SH-SY5Y (cell line): ENCODE results near the gene IL17A.

Source experiments
- GATA2 ChIP-seq: IDR thresholded peaks from 2 replicates; pipeline ENCODE4 v1.6.1; 2011; ENCODE audit warnings: mild to moderate bottlenecking, low read depth, low read length
- GATA3 ChIP-seq: IDR thresholded peaks from 2 replicates; pipeline ENCODE4 v1.6.1; 2011; ENCODE audit warnings: low read depth, mild to moderate bottlenecking, low read length, moderate library complexity

DNA sequence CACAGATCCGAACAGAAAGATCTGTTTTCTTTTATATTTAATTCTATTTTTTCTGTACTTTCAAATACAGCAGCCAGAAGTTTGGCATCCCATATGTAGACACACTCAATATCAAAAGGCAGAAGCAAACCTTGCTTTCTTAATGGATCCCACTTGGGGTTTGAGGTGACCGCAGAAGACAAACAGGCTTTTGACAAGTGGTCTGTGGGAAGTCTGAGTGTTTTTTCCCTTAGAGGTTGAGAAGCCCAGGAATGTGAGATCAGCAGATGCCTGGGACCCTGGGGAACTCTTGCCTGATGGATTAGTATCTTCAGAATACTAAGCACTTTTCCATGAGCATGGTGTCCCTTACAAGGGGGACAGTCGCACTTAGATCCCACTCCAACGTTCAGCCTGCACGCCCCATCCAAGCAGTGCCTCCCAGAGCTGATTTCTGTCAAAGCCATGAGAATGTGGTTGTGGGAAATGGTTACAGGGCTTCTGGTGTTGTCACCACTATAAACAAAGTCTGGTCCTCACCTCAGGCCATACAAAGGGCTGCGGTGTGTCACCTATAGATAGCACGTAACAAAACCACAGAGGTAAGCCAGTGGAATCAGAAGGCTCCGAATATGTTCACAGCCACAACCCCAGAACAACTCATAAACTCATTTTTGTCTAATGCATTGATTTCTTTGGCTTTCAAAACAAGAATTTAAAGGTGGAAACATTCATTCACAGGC is 45.4 kb downstream of the IL17A start:
- TF ChIP-seq GATA2 (no peak), GATA3 (no peak)
